Measurements from ENCODE around the gene KCNMA1.

GRCh38 chr10:77281719-77282118 is 355.9 kb downstream of the KCNMA1 start:
- TF ChIP-seq CTCF (IDR thresholded peaks at IDR 0.05) = no peak
- no peak for TF ChIP-seq POLR2A (IDR thresholded peaks at IDR 0.05)
